ENCODE data around the gene RSPRY1. TPM values are rescaled to one million over a fixed set of nuclear protein-coding genes. Genes with fewer than 3 reads are reported as not detected.

Gene RSPRY1
- total RNA-seq, 4 donors from 2014 or later = 28.2 to 31.8 (median 29.5) TPM

- peaks cover 10 to 82% (median 24%) of the 10 kb centered on the region in 3 donors for H3K4me1 ChIP-seq
- no peaks in the 10 kb centered on the region for H3K9me3 ChIP-seq
- H3K27ac ChIP-seq = no peak overlapping the region
- no peaks in the 10 kb centered on the region for H3K27me3 ChIP-seq
- no peak overlapping the region for H3K4me3 ChIP-seq
- H3K36me3 ChIP-seq = no peaks in the 10 kb centered on the region
- ATAC-seq = no peak
- TF ChIP-seq POLR2AphosphoS5 (IDR thresholded peaks at IDR 0.05) (no peak), EP300 (IDR thresholded peaks at IDR 0.05) (no peak), CTCF (IDR thresholded peaks at IDR 0.05) (no peak), POLR2A (IDR thresholded peaks at IDR 0.05) (no peak)
- WGBS, 2 donors (ENCODE audit: low coverage in 1 of 2) = 90 to 100% methylated on average over 1 to 2 of the region's 2 CpGs
These were observed 4.0 kb downstream of the RSPRY1 start for GRCh38 chr16:57190136-57190535.

GRCh38 chr16:57191056-57191571 lies 5.0 kb downstream of the RSPRY1 start:
- H3K27ac ChIP-seq = peak overlapping the region in 1 of 4 donors; percentile 6
- no peaks in the 10 kb centered on the region for H3K9me3 ChIP-seq
- no peaks in the 10 kb centered on the region for H3K27me3 ChIP-seq
- no peaks in the 10 kb centered on the region for H3K36me3 ChIP-seq
- H3K4me3 ChIP-seq = no peak overlapping the region
- H3K4me1 ChIP-seq = peaks cover 10 to 87% (median 27%) of the 10 kb centered on the region in 3 donors
- no peak for ATAC-seq
- no peak for TF ChIP-seq EP300 (IDR thresholded peaks at IDR 0.05)
- 59 to 66% methylated on average over 3 of the region's 3 CpGs for WGBS, 2 donors (ENCODE audit: low coverage in 1 of 2)

GRCh38 chr16:57192146-57192545 lies 6.0 kb downstream of the RSPRY1 start:
- Histone ChIP-seq H3K4me1 (peaks cover 10 to 94% (median 30%) of the 10 kb centered on the region in 3 donors), H3K27me3 (no peaks in the 10 kb centered on the region), H3K4me3 (no peak overlapping the region), H3K27ac (no peak overlapping the region), H3K9me3 (no peaks in the 10 kb centered on the region), H3K36me3 (no peaks in the 10 kb centered on the region)
- ATAC-seq = no peak
- TF ChIP-seq CTCF (IDR thresholded peaks at IDR 0.05) (no peak), POLR2A (IDR thresholded peaks at IDR 0.05) (no peak)
- 71 to 78% methylated on average over 3 of the region's 3 CpGs for WGBS, 2 donors (ENCODE audit: low coverage in 1 of 2)

GRCh38 chr16:57192720-57193486 lies 6.8 kb downstream of the RSPRY1 start:
- Histone ChIP-seq H3K9me3 (no peaks in the 10 kb centered on the region), H3K4me1 (peaks cover 10 to 94% (median 23%) of the 10 kb centered on the region in 3 donors), H3K4me3 (no peak overlapping the region), H3K27ac (no peak overlapping the region), H3K36me3 (no peaks in the 10 kb centered on the region), H3K27me3 (no peaks in the 10 kb centered on the region)
- no peak for ATAC-seq
- WGBS, 2 donors (ENCODE audit: low coverage in 1 of 2) = 68 to 76% methylated on average over 5 to 6 of the region's 7 CpGs
- TF ChIP-seq POLR2A (IDR thresholded peaks at IDR 0.05) (no peak), CTCF (IDR thresholded peaks at IDR 0.05) (no peak), EP300 (IDR thresholded peaks at IDR 0.05) (no peak), POLR2AphosphoS5 (IDR thresholded peaks at IDR 0.05) (no peak)

GRCh38 chr16:57194512-57194911 lies 8.4 kb downstream of the RSPRY1 start:
- ATAC-seq = no peak
- peak overlapping the region in 2 of 4 donors; percentile 50 to 55 for H3K27ac ChIP-seq
- H3K9me3 ChIP-seq = no peaks in the 10 kb centered on the region
- no peaks in the 10 kb centered on the region for H3K27me3 ChIP-seq
- TF ChIP-seq EP300 (IDR thresholded peaks at IDR 0.05) (no peak), CTCF (IDR thresholded peaks at IDR 0.05) (no peak), POLR2AphosphoS5 (IDR thresholded peaks at IDR 0.05) (peak; percentile 52)
- no peak overlapping the region for H3K4me3 ChIP-seq
- H3K4me1 ChIP-seq = peaks cover 10 to 81% (median 20%) of the 10 kb centered on the region in 3 donors
- H3K36me3 ChIP-seq = no peaks in the 10 kb centered on the region

Measured in gastroesophageal sphincter (tissue), 4 donors.